GM12892 (cell line): Measurements from ENCODE around the gene TRIM8.

Experiments used
- POLR2A ChIP-seq: IDR thresholded peaks from 2 replicates; pipeline ENCODE4 v1.6.1; 2011; ENCODE audit warnings: low read depth, low read length, control low read depth
- TAF1 ChIP-seq: IDR thresholded peaks from 2 replicates; pipeline ENCODE4 v1.6.1; 2011; ENCODE audit warnings: low read depth, mild to moderate bottlenecking, control low read depth, low read length, borderline replicate concordance

DNA sequence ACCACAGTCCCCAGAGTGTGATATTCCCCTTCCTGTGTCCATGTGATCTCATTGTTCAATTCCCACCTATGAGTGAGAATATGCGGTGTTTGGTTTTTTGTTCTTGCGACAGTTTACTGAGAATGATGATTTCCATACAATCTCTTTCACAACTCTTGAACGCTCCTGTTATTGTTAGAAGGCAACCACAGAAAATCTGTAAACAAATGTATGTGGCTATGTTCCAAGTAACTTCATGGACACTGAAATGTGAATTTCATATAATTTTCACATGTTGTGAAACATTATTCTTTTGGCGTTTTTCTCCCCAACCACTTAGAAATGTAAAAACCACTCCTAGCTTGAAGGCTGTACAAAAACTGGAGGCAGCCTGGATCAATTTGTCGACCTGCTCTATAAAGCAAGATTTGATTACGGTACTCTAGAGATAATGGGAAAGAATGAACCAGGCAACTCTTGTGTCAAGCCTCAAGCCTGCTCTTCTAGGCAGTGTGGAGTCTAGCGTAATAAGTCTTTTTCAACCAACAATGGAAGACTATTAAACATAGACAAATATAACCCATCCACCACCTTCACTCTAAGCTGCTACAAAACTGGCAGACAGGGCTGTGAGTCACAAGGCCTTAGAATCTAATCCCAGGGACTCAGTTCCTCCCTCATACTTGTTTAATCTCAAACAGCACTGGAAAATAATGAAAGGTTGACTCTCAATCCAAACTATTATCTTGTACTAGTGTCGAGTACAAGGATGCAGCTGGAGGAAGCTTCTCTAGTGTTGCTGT is 47.2 kb downstream of the TRIM8 start:
- TF ChIP-seq POLR2A: no peak
- no peak for TF ChIP-seq TAF1
